Neuronal stem cell (in vitro differentiated cells): Measurements from ENCODE around the gene DTX4.

Experiments
- DNase-seq: peaks from one replicate; pipeline ENCODE4 v3.0.0-alpha.2; 2013; ENCODE audit warnings: low spot score
- H2AFZ ChIP-seq: one replicate; pipeline ENCODE4 v1.6.1; 2013; ENCODE audit warnings: mild to moderate bottlenecking, low read length, inconsistent platforms
- H2AK5ac ChIP-seq: 2 replicates; pipeline ENCODE4 v1.6.1; 2013; ENCODE audit warnings: low read depth, mild to moderate bottlenecking, inconsistent platforms, low read length, moderate library complexity, mixed read lengths
- H2BK120ac ChIP-seq: 2 replicates; pipeline ENCODE4 v1.6.1; 2013; ENCODE audit warnings: low read depth, mild to moderate bottlenecking, inconsistent platforms, low read length, moderate library complexity, mixed read lengths
- H2BK12ac ChIP-seq: one replicate; pipeline ENCODE4 v1.6.1; 2013; ENCODE audit warnings: low read length, inconsistent platforms
- H2BK15ac ChIP-seq: 2 replicates; pipeline ENCODE4 v1.6.1; 2013; ENCODE audit warnings: mild to moderate bottlenecking, low read length, inconsistent platforms, mixed read lengths
- H2BK5ac ChIP-seq: one replicate; pipeline ENCODE4 v1.6.1; 2013; ENCODE audit warnings: inconsistent platforms, mild to moderate bottlenecking, low read length, moderate library complexity
- H3K14ac ChIP-seq: one replicate; pipeline ENCODE4 v1.6.1; 2013; ENCODE audit warnings: low read length, inconsistent platforms
- H3K18ac ChIP-seq: 2 replicates; pipeline ENCODE4 v1.6.1; 2013; ENCODE audit warnings: low read length, inconsistent platforms
- H3K23ac ChIP-seq: 2 replicates; pipeline ENCODE4 v1.6.1; 2013; ENCODE audit warnings: low read depth, mild to moderate bottlenecking, mixed read lengths, low read length, inconsistent platforms; ENCODE audit not compliant: poor library complexity
- H3K27ac ChIP-seq: replicated peaks from 3 replicates; pipeline ENCODE4 v1.5.1; 2013; ENCODE audit warnings: low read length, inconsistent platforms
- H3K27me3 ChIP-seq, 3 experiments: 2 replicates each; pipeline ENCODE4 v1.6.1; 2013; ENCODE audit warnings: low read length in 3 of 3, mild to moderate bottlenecking in 2 of 3, inconsistent platforms in 1 of 3, low read depth in 1 of 3, mixed read lengths in 1 of 3, moderate library complexity in 1 of 3; ENCODE audit not compliant: control insufficient read depth in 3 of 3, insufficient read depth in 3 of 3
- H3K36me3 ChIP-seq, 2 donors: replicated peaks in 1 of 2; 2 replicates each; pipeline ENCODE4 v1.6.1; 2013; ENCODE audit warnings: low read length in 2 of 2; ENCODE audit not compliant: control insufficient read depth in 2 of 2, insufficient read depth in 2 of 2
- H3K4ac ChIP-seq: 2 replicates; pipeline ENCODE4 v1.6.1; 2013; ENCODE audit warnings: inconsistent platforms, mild to moderate bottlenecking, low read length, moderate library complexity
- H3K4me1 ChIP-seq, 2 donors: 1 replicate in 1 of 2; 2 replicates in 1 of 2; pipeline ENCODE4 v1.6.1; 2013; ENCODE audit warnings: low read length in 2 of 2, low read depth in 1 of 2; ENCODE audit not compliant: control insufficient read depth in 2 of 2, insufficient read depth in 1 of 2
- H3K4me2 ChIP-seq: one replicate; pipeline ENCODE4 v1.6.1; 2013; ENCODE audit warnings: mild to moderate bottlenecking, low read length, inconsistent platforms; ENCODE audit not compliant: insufficient read depth, poor library complexity, severe bottlenecking
- H3K4me3 ChIP-seq, 2 donors: 2 replicates each; pipeline ENCODE4 v1.5.1; 2013; ENCODE audit warnings: low read length in 2 of 2, mild to moderate bottlenecking in 2 of 2, inconsistent platforms in 1 of 2, moderate library complexity in 1 of 2
- H3K79me1 ChIP-seq: one replicate; pipeline ENCODE4 v1.6.1; 2013; ENCODE audit warnings: low read depth, mild to moderate bottlenecking, inconsistent platforms, low read length, moderate library complexity
- H3K9ac ChIP-seq: one replicate; pipeline ENCODE4 v1.6.1; 2013; ENCODE audit warnings: mild to moderate bottlenecking, low read depth, low read length, inconsistent platforms; ENCODE audit not compliant: poor library complexity
- H3K9me3 ChIP-seq, 2 donors: replicated peaks in 1 of 2; 2 replicates each; pipeline versions ENCODE3 to v1.6.1; 2013; ENCODE audit warnings: low read length in 2 of 2, mild to moderate bottlenecking in 2 of 2, inconsistent platforms in 1 of 2, low read depth in 1 of 2, mixed read lengths in 1 of 2, moderate library complexity in 1 of 2; ENCODE audit not compliant: control insufficient read depth in 2 of 2, insufficient read depth in 1 of 2
- H4K8ac ChIP-seq: one replicate; pipeline ENCODE4 v1.6.1; 2013; ENCODE audit warnings: low read depth, mild to moderate bottlenecking, inconsistent platforms, low read length, moderate library complexity
- H4K91ac ChIP-seq: one replicate; pipeline ENCODE4 v1.6.1; 2013; ENCODE audit warnings: low read length, low read depth, mild to moderate bottlenecking, inconsistent platforms; ENCODE audit not compliant: poor library complexity
- WGBS, 2 donors: extraction: QIAGEN DNeasy Blood & Tissue Kit; methylation state at CpG; one replicate each; pipeline ENCODE4 v1.1.7; 2013; ENCODE audit warnings: missing lambda C conversion rate in 2 of 2, mixed read lengths in 1 of 2; ENCODE audit not compliant: insufficient read length in 2 of 2, insufficient replicate concordance in 1 of 2; ENCODE audit errors: extremely low coverage in 2 of 2; 5-methylcytosine and 5-hydroxymethylcytosine counted together

Gene DTX4

DNA sequence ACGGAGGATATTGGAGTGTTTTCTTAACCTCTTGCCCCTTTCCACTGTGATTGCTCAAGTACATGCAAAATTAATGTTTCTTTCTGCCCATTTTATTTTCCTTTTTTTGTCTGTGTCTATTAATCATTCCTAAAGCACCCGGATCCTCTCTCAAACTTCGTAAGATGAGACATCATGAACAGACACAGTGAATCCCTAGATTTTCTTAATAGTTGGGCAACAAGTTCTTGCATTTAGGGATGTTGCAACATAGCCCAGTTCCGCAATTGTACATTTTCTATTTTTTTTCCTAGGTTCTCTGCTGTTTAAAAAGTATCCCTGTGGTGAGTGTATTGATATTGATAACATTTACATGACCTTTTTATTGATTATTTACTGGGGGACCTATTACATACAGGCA is 26.4 kb upstream of the DTX4 start:
- Histone ChIP-seq H3K4ac (no peak overlapping the region), H3K27me3 (peaks cover 0 to 9% (median 0%) of the 10 kb centered on the region in 3 experiments), H3K79me1 (no peaks in the 10 kb centered on the region), H4K91ac (no peak overlapping the region), H4K8ac (no peak overlapping the region), H2BK12ac (no peak overlapping the region), H2BK5ac (no peak overlapping the region), H3K23ac (no peak overlapping the region), H2AFZ (no peak overlapping the region), H2BK120ac (no peak overlapping the region), H3K4me2 (no peak overlapping the region), H3K9me3 (no peaks in the 10 kb centered on the region), H3K4me3 (no peak overlapping the region), H3K27ac (no peak overlapping the region), H3K18ac (no peak overlapping the region), H3K9ac (no peak overlapping the region), H2BK15ac (no peak overlapping the region), H3K14ac (no peak overlapping the region), H3K36me3 (peaks cover 0 to 27% of the 10 kb centered on the region in 2 donors), H3K4me1 (peaks cover 4 to 5% of the 10 kb centered on the region in 2 donors), H2AK5ac (no peak overlapping the region)
- no peak for DNase-seq
- no CpG with 5 or more reads among the region's 4 CpGs for WGBS, 2 donors

DNA sequence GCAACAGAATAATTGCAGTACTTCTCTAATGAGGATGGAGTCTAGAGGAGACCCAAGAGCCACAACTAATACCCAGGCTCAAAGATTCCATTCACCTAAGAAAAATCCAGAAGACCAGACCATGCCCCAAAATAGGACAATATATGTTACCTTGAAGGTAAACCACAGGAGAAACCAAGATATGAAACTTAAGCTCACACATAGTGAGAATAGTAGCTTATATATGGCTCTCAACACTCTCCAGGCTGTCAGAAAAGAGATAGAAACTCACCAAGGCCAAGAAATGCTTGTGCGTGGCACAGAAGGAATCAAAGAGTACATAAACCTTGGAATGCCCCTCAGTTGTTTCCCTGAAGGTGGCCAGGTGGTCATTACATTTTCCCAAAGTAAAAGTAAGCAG is 20.2 kb upstream of the DTX4 start:
- Histone ChIP-seq H3K4me1 (no peaks in the 10 kb centered on the region), H2BK5ac (no peak overlapping the region), H3K79me1 (no peaks in the 10 kb centered on the region), H2BK12ac (no peak overlapping the region), H2BK120ac (no peak overlapping the region), H4K91ac (no peak overlapping the region), H4K8ac (no peak overlapping the region), H3K18ac (no peak overlapping the region), H3K9me3 (no peaks in the 10 kb centered on the region), H3K9ac (no peak overlapping the region), H3K4me3 (no peak overlapping the region), H2BK15ac (no peak overlapping the region), H3K27me3 (no peaks in the 10 kb centered on the region), H3K27ac (no peak overlapping the region), H2AK5ac (no peak overlapping the region), H3K4me2 (no peak overlapping the region), H3K4ac (no peak overlapping the region), H3K23ac (no peak overlapping the region), H2AFZ (no peak overlapping the region), H3K36me3 (peaks cover 0 to 21% of the 10 kb centered on the region in 2 donors), H3K14ac (no peak overlapping the region)
- WGBS, 2 donors = no CpG with 5 or more reads among the region's 1 CpG
- no peak for DNase-seq

DNA sequence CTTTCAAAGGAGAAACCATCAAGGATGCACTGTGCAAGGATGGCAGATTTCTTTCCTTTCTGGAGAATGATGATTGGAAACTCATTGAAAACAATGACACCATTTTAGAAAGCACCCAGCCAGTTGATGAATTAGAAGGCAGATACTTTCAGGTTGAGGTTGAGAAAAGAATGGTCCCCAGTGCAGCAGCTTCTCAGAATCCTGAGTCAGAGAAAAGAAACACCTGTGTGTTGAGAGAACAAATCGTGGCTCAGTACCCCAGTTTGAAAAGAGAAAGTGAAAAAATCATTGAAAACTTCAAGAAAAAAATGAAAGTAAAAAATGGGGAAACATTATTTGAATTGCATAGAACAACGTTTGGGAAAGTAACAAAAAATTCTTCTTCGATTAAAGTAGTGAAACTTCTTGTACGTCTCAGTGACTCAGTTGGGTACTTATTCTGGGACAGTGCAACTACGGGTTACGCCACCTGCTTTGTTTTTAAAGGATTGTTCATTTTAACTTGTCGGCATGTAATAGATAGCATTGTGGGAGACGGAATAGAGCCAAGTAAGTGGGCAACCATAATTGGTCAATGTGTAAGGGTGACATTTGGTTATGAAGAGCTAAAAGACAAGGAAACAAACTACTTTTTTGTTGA is 19.5 kb upstream of the DTX4 start:
- H3K36me3 ChIP-seq = peaks cover 0 to 16% of the 10 kb centered on the region in 2 donors
- H3K79me1 ChIP-seq = no peaks in the 10 kb centered on the region
- H3K23ac ChIP-seq = no peak overlapping the region
- H3K18ac ChIP-seq = no peak overlapping the region
- H2BK12ac ChIP-seq = no peak overlapping the region
- no peak overlapping the region for H3K9ac ChIP-seq
- no peak overlapping the region for H2BK5ac ChIP-seq
- no peaks in the 10 kb centered on the region for H3K27me3 ChIP-seq
- no peak overlapping the region for H2BK15ac ChIP-seq
- DNase-seq = no peak
- H4K8ac ChIP-seq = no peak overlapping the region
- WGBS, 2 donors = no CpG with 5 or more reads among the region's 8 CpGs
- no peaks in the 10 kb centered on the region for H3K4me1 ChIP-seq
- no peaks in the 10 kb centered on the region for H3K9me3 ChIP-seq
- H4K91ac ChIP-seq = no peak overlapping the region
- no peak overlapping the region for H3K4ac ChIP-seq
- no peak overlapping the region for H3K27ac ChIP-seq
- no peak overlapping the region for H2AFZ ChIP-seq
- no peak overlapping the region for H3K4me2 ChIP-seq
- H2BK120ac ChIP-seq = no peak overlapping the region
- no peak overlapping the region for H2AK5ac ChIP-seq
- H3K14ac ChIP-seq = no peak overlapping the region
- H3K4me3 ChIP-seq = no peak overlapping the region

DNA sequence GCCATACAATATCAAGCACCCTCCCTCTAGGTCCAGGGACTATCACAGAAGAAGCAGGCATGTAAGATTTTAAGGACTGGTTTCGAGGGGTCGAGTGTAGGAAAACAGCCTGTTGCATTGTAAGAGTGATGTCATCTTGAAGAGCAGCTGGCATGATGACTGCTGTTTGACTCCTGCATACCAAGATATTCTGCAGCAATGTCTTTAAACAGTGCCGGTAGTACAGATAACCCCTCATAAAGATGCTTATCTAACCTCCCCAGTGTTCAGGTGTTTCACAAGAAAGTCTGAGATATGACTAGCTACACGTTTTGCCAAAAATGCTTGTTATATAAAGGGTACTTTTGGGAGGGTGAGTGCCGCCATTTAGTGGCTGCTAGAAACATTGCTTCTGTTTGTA is 17.3 kb upstream of the DTX4 start:
- Histone ChIP-seq H3K4me3 (no peak overlapping the region), H3K9me3 (no peaks in the 10 kb centered on the region), H3K36me3 (peaks cover 0 to 6% of the 10 kb centered on the region in 2 donors), H4K8ac (no peak overlapping the region), H3K4ac (no peak overlapping the region), H2AK5ac (no peak overlapping the region), H3K18ac (no peak overlapping the region), H3K27ac (no peak overlapping the region), H3K79me1 (no peaks in the 10 kb centered on the region), H2BK15ac (no peak overlapping the region), H3K27me3 (no peaks in the 10 kb centered on the region), H3K9ac (no peak overlapping the region), H3K14ac (no peak overlapping the region), H3K4me1 (peaks cover 0 to 3% of the 10 kb centered on the region in 2 donors), H3K23ac (no peak overlapping the region), H2BK12ac (no peak overlapping the region), H4K91ac (no peak overlapping the region), H2BK5ac (no peak overlapping the region), H2AFZ (no peak overlapping the region), H2BK120ac (no peak overlapping the region), H3K4me2 (no peak overlapping the region)
- DNase-seq = no peak
- no CpG with 5 or more reads among the region's 5 CpGs for WGBS, 2 donors
